ENCODE data around the gene SLC25A29.

SLC25A29 gene, protein sequence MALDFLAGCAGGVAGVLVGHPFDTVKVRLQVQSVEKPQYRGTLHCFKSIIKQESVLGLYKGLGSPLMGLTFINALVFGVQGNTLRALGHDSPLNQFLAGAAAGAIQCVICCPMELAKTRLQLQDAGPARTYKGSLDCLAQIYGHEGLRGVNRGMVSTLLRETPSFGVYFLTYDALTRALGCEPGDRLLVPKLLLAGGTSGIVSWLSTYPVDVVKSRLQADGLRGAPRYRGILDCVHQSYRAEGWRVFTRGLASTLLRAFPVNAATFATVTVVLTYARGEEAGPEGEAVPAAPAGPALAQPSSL

GRCh38 chr14:100306101-100306997 lies at the start of gene SLC25A29:
SLC25A29 (minus strand) TSS chr14:100306444; CDS start chr14:100306232, 212 bp downstream.
- DNase-seq, result peak; percentile 86

GRCh38 chr14:100350986-100351385 lies 44.7 kb upstream of the SLC25A29 start:
- DNase-seq, result no peak

GRCh38 chr14:100350276-100350926 lies 44.2 kb upstream of the SLC25A29 start:
- DNase-seq, result peak; percentile 19

GRCh38 chr14:100348784-100349685 lies 42.8 kb upstream of the SLC25A29 start:
- peak; percentile 23 for DNase-seq

GRCh38 chr14:100348253-100348729 lies 42.0 kb upstream of the SLC25A29 start:
- DNase-seq, result peak; percentile 14

DNA sequence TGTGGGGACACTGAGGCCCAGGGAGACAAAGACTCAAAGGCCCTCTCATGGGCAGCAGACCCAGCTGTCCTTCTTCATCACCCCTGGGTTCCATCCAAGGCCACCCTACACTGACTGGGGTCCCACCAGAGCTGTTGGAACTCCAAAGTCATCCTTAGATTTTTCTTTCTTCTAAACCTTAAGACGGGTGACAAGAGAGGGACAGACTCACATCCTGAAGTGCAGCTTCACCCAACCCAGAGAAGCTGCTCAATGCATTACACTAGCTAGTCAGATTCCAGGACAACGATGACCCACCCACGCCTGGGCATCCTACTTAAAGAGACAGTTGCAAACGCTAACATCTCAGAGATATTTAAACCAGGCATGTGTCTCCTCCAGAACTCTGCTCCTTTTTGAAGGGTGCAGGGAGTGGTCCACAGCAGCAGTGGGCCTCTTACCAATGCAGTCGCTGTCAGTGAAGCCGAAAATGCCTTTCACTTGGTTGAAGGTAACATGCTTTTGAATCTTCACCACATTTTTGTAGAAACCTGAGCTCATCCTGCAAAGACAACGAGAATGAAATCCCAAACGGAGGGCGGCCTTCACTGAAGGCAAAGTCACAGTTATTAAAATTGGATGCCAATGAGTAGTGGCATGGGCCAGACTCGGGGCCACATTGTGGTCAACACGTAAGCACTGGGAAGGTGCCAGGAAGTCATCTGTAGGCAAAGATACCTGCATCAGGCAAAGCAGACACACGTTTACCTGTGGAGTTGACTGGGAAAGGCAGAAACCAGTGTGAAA lies 40.3 kb upstream of the SLC25A29 start:
- DNase-seq, result peak; percentile 21

GRCh38 chr14:100345711-100346110 lies 39.5 kb upstream of the SLC25A29 start:
- DNase-seq, result peak; percentile 18

DNA sequence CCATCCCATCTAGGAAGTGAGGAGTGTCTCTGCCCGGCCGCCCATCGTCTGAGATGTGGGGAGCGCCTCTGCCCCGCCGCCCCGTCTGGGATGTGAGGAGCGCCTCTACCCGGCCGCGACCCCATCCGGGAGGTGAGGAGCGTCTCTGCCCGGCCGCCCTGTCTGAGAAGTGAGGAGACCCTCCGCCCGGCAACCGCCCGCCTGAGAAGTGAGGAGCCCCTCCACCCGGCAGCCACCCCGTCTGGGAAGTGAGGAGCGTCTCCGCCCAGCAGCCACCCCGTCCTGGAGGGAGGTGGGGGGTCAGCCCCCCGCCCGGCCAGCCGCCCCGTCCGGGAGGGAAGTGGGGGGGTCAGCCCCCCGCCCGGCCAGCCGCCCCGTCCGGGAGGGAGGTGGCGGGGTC lies 38.4 kb upstream of the SLC25A29 start:
- DNase-seq, result peak; percentile 10

GRCh38 chr14:100342826-100343225 lies 36.6 kb upstream of the SLC25A29 start:
- DNase-seq, result peak; percentile 20

DNA sequence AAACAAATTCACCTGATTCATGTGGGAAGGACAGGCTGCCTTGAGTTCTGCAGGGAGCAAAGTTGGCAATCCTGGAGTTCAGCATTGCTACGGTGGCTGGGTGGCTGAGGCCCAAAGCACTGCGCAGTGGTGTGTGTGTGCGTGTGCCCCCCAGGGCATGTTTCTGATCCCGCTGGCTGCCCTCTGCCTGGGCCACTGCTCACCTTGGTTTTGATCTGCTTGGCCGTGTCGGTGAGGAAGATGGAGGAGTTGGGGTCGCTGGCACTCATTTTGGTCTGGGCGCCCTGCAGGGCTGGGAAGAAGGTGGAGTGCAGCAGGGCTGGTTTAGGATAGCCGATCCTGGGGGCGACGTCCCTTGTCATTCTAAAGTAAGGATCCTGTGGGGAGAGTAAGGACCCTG lies 36.0 kb upstream of the SLC25A29 start:
- peak; percentile 21 for DNase-seq

- peak; percentile 38 for DNase-seq
Measured at GRCh38 chr14:100341301-100342031, 35.2 kb upstream of the SLC25A29 start.

- DNase-seq, result peak; percentile 13
Measured at GRCh38 chr14:100340423-100340813, 34.2 kb upstream of the SLC25A29 start.

DNA sequence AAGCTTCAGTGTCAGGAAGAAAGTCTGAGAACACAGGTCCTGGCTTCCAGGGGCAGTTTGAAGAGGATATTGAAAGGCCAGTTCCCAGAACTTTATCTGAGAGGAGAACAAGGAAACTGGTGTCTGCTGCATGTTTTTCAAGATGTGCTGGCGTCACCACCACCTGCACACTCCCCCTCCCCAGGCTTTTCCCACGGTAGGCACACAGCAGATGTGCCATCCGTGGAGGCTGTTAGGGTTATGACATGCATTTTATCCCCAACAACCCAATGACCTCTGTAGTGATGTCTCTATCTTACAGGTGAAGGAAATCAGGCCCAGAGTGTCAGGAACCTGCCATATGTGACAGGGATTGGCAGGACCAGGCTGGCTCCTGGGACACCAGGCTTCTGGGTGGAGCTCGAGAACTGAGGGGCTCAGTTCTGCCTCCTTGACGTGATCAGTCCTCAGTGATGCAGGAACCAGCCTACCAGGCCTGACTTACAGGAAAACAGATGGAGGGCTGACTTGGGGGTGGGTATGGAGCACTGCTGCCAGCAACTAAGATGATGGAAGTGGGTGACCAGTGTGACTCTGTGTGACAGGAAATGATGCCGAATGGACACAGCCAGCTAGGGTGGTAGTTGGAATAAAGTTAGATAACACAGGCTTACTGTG lies 33.6 kb upstream of the SLC25A29 start:
- DNase-seq, result peak; percentile 20

DNA sequence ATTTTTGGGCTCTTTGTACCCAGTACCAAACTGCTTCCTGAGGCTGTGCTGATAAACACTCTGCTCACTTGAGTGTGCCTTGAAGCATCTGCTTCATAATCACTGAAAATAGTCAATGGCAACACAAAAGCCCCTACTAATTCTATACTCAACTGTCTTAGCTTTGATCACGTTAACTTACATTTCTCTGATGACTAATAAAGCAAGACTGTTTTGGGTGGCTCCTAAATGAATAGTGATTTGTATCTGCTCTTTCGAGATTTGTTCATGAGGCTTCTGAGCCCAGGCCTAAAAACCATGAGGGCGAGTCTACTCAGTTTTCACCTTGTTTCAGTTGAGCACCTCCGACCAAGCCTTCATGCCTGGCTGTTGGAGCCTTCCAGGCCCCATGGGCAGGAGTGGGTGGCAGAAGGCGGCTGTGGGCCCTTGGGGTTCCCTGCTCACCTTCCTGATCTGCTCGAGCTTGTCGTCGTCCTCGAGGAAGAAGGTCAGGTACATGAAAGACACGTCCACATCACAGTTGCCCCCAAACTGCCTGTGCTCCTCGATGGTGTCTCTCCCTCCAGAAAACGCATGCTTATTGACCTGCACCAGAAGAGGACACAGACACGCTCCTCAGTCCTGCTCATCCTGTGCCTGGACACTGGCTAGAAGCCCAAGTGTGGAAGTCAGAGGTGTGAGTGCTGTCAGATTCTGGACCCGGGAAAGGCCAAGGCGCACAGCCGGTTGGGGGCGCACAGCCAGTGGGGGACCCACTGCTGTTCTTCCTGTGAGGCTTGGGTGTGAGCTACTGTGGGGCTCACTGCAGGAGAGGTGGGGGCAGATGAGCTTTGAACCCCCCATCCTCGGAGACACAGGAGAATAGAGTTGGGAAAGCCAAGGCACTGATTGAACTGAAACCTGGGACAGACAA lies 30.6 kb upstream of the SLC25A29 start:
- no peak for DNase-seq

- DNase-seq, result no peak
Measured at GRCh38 chr14:100334904-100335303, 28.7 kb upstream of the SLC25A29 start.

GRCh38 chr14:100333827-100334226 lies 27.6 kb upstream of the SLC25A29 start:
- DNase-seq, result no peak

DNA sequence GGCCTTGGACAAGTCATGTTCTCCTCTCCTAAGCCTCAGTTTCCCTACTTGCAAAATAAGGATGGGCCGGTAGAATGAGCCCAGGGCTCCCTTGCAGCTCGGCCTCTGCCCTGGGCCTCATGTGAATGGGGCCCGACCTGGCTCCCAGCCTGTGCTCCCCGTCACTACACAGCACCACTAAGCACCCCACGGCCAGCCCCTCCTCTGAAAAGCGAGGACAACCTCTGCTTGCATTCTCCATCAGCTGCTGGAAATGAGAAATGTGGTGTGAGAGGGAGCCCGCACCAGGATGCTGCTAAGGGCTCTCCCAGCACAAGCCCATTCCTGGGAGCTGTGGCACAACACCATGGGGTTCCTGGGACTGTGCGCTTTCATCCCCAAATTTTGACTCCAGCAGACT lies 27.1 kb upstream of the SLC25A29 start:
- no peak for DNase-seq

- no peak for DNase-seq
Measured at GRCh38 chr14:100332797-100333196, 26.6 kb upstream of the SLC25A29 start.

DNA sequence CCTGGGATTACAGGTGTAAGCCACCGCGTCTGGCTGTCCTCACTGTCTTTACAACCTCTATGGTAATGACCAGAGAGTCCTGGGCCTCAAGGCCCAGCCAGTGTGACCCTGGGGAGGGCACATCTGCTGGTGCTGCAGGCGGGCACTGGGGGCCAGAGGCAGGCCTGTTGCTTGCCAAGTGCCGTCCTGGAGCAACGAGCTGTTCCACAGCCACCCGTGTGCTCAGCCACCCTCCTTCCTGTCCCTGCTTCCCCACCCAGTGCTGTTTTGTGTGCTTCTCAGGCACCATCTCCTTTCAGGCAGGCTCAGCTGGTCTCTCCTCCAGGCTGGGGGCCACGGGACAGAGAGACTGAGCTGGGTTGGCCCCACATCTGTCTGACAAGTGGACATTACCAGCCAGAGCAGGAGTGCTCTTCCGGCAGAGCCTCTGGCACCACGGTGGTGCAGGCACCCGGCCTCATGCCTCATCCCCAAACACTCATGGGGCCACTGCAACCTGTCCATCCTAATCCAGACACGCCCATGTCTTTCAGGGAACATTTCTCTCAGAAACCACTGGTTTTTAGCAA lies 25.9 kb upstream of the SLC25A29 start:
- DNase-seq, result no peak
